Immature natural killer cell (primary cell): Measurements from ENCODE around the gene PRIM1. TPM values are rescaled to one million over a fixed set of nuclear protein-coding genes. Genes with fewer than 3 reads are reported as not detected.
"Not testable (repeated sequence)": the region's sequence is repeated elsewhere in the genome, so short reads cannot be mapped to it uniquely, and the experiment has no call there.

Experiments used
- DNase-seq, 3 donors: peaks; one replicate each; pipeline ENCODE4 v3.0.0; 2022; ENCODE audit warnings: mixed read lengths in 1 of 3
- H3K27ac Mint-ChIP-seq, 6 donors: one replicate each; pipeline ENCODE4 v1.8.0; 2020; ENCODE audit warnings: mixed read lengths in 6 of 6, mild to moderate bottlenecking in 5 of 6, inconsistent platforms in 4 of 6, moderate library complexity in 3 of 6
- H3K27me3 Mint-ChIP-seq, 3 donors: one replicate each; pipeline ENCODE4 v1.8.0; 2020 to 2021; ENCODE audit warnings: low read depth in 3 of 3, mild to moderate bottlenecking in 3 of 3, mixed read lengths in 3 of 3, moderate library complexity in 3 of 3, inconsistent platforms in 1 of 3
- H3K36me3 Mint-ChIP-seq, 3 donors: one replicate each; pipeline ENCODE4 v1.8.0; 2020; ENCODE audit warnings: mixed read lengths in 3 of 3, inconsistent platforms in 2 of 3, mild to moderate bottlenecking in 2 of 3
- H3K4me1 Mint-ChIP-seq, 2 donors: one replicate each; pipeline ENCODE4 v1.8.0; 2020; ENCODE audit warnings: inconsistent platforms in 2 of 2, mild to moderate bottlenecking in 2 of 2, mixed read lengths in 2 of 2, moderate library complexity in 1 of 2
- H3K4me3 Mint-ChIP-seq, 5 donors: one replicate each; pipeline ENCODE4 v1.8.0; 2020; ENCODE audit warnings: mild to moderate bottlenecking in 5 of 5, mixed read lengths in 5 of 5, inconsistent platforms in 3 of 5, moderate library complexity in 3 of 5
- H3K9me3 Mint-ChIP-seq, 6 donors: one replicate each; pipeline ENCODE4 v1.8.0; 2020; ENCODE audit warnings: mild to moderate bottlenecking in 6 of 6, mixed read lengths in 6 of 6, inconsistent platforms in 4 of 6, moderate library complexity in 3 of 6
- polyA plus RNA-seq, 3 donors: library from polyadenylated mRNA; unstranded; fragments of 300-500 nt; fragmentation: Illumina TruSeq; gene quantifications; one replicate each; pipeline ENCODE4 v1.2.3, GENCODE V29; 2021

Gene PRIM1
- 10 to 100 TPM; 24.6 to 31.7 (median 27.4) TPM for polyA plus RNA-seq

DNA sequence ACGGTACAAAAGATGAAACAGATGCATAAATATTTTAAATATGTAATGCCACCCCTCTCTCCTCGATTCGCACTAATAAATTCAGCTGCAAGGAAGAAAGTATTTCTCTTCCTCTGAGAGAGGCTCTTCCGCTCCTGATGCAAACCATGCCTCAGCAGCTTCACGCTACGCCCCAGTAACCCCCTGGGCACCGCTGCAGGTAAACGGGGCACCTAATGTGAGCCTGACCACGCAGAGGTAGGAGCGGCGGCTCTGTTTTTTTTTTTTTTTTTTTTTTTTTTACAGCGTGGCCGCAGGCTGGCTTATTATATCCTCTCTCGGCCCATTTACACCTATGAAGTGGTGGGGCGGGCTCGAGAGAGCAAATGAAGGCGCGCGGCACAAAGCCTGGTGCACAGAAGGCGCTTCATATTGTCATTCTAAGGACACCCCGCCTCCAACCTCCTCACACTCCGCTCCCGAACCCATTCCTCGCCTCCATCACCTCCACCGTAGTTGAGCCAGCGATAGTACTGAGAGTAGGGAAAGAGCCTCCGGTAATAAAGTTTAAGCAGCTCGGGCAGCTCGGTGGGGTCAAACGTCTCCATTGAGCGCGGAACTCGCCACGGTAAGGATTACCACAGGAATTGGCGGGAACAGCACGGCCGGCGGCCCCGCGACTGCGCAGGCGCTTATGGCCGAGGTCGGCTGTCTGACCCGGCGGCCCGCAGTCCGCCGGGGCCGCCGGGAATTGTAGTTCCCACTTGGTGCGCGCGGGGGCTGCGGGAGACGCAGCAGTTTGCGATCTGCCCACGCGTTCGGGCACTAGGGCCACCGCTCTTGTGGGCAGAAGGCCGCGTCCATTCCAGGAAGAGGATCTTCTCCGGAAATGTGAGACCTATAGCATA is at the start of gene PRIM1:
Gene PRIM1, minus strand, starts transcription at position 612 of the 887 bp plus-strand sequence. Its CDS starts 25 bp downstream, at position 587.
- H3K27ac Mint-ChIP-seq, result peak within 1 kb of the TSS; percentile 85 to 93 (median 92)
- H3K4me1 Mint-ChIP-seq, result peaks cover 19 to 38% of the 10 kb centered on the region in 2 donors
- peak; percentile 80 to 82 (median 81) for DNase-seq
- H3K36me3 Mint-ChIP-seq, result peaks cover 8 to 17% (median 9%) of the 10 kb centered on the region in 3 donors
- H3K9me3 Mint-ChIP-seq, result no peaks in the 10 kb centered on the region
- peaks cover 0 to 8% (median 5%) of the 10 kb centered on the region in 3 donors for H3K27me3 Mint-ChIP-seq
- peak within 1 kb of the TSS; percentile 96 to 98 (median 96) for H3K4me3 Mint-ChIP-seq

DNA sequence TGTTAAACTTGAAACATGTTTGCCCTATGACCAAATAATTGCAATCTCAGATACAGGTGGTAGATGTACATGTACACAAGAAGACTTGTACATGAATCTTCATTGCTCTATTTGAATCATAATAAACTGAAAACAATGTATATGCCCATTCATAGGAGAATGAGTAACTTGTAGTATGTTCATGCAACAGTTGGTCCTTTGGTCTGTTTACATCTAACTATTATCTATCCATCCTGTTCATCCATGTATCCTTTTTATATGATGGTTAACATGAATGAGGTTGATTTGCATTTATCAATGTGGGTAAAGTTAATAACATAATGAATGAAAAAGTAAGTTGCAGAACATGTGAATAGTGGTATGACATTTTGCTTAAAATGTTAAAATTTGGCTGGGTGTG is 48.1 kb upstream of the PRIM1 start:
- Mint-ChIP-seq H3K4me3 (no peak overlapping the region), H3K4me1 (no peaks in the 10 kb centered on the region), H3K27ac (no peak overlapping the region), H3K9me3 (no peaks in the 10 kb centered on the region), H3K27me3 (peaks cover 1 to 8% (median 2%) of the 10 kb centered on the region in 3 donors), H3K36me3 (no peaks in the 10 kb centered on the region)
- no peak for DNase-seq

DNA sequence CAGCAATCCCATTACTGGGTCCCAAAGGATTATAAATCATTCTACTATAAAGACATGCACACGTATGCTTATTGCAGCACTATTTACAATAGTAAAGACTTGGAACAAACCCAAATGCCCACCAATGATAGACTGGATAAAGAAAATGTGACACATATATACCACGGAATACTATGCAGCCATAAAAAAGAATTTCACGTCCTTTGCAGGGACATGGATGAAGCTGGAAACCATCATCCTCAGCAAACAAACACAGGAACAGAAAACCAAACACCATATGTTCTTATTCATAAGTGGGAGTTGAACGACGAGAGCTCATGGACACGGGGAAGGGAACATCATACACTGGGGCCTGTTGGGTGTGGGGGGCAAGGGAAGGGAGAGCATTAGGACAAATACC is 47.2 kb upstream of the PRIM1 start:
- not testable (repeated sequence) for H3K27me3 Mint-ChIP-seq, DNase-seq, H3K4me3 Mint-ChIP-seq, H3K9me3 Mint-ChIP-seq, H3K4me1 Mint-ChIP-seq, H3K36me3 Mint-ChIP-seq, H3K27ac Mint-ChIP-seq

DNA sequence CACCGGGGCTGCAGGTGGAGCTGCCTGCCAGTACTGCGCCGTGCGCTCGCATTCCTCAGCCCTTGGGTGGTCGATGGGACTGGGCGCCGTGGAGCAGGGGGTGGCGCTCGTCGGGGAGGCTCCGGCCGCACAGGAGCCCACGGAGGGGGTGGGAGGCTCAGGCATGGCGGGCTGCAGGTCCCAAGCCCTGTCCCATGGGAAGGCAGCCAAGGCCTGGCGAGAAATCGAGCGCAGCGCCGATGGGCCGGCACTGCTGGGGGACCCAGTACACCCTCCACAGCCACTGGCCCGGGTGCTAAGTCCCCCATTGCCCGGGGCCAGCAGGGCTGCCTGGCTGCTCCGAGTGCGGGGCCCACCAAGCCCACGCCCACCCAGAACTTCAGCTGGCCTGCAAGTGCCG is 43.7 kb upstream of the PRIM1 start:
- H3K4me1 Mint-ChIP-seq, H3K36me3 Mint-ChIP-seq, H3K27ac Mint-ChIP-seq, H3K27me3 Mint-ChIP-seq, DNase-seq, H3K9me3 Mint-ChIP-seq, H3K4me3 Mint-ChIP-seq: not testable (repeated sequence)

DNA sequence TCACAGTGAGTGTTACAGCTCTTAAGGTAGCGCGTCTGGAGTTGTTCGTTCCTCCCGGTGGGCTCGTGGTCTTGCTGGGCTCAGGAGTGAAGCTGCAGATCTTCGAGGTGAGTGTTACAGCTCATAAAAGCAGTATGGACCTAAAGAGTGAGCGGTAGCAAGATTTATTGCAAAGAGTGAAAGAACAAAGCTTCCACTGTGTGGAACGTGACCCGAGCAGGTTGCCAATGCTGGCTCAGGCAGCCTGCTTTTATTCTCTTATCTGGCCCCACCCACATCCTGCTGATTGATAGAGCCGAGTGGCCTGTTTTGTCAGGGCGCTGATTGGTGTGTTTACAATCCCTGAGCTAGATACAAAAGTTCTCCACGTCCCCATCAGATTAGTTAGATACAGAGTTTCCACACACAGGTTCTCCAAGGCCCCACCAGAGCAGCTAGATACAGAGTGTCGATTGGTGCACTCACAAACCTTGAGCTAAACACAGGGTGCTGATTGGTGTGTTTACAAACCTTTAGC is 43.0 kb upstream of the PRIM1 start:
- not testable (repeated sequence) for H3K36me3 Mint-ChIP-seq, H3K4me1 Mint-ChIP-seq, H3K27me3 Mint-ChIP-seq, H3K9me3 Mint-ChIP-seq
- peak overlapping the region in 3 of 6 donors; percentile 24 to 71 (median 30) for H3K27ac Mint-ChIP-seq
- peak overlapping the region; percentile 64 to 87 (median 75) for H3K4me3 Mint-ChIP-seq
- DNase-seq, result peak; percentile 5 to 14 (median 7)

DNA sequence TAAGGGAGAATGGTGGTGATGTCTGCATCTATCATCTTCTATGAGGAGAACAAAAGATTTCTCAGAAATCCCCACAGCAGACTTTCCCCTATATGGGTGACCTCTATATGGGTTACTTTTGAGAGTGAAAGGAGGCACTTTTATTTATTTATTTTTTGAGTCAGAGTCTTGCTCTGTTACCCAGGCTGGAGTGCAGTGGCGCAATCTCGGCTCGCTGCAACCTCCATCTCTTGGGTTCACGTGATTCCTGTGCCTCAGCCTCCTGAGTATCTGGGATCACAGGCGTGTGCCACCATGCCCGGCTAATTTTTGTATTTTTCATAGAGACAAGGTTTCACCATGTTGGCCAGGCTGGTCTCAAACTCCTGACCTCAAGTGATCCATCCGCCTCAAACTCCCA is 41.0 kb upstream of the PRIM1 start:
- H3K27ac Mint-ChIP-seq, H3K4me1 Mint-ChIP-seq, H3K36me3 Mint-ChIP-seq: not testable (repeated sequence)

DNA sequence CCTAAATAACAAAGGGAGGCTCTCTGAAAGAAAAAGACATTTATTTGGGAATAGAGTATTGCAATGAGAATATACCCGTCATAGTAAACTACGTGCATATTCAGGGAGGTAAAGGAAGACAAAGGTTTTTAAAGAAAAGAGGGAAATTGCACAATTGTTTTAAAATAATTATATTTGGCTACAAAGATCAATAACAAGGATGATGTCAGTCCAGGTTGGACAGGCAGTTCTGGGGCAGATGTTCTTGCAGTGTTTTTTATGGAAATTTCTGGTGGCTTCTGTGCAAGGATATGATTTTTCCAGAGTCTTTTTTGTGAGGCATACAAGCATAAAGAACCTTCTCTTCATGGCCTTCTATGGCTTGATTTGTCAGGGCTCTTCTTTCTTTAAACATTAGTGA is 40.6 kb upstream of the PRIM1 start:
- H3K4me1 Mint-ChIP-seq, result peaks cover 0 to 5% of the 10 kb centered on the region in 2 donors
- no peak for DNase-seq
- H3K27ac Mint-ChIP-seq, result no peak overlapping the region
- no peaks in the 10 kb centered on the region for H3K9me3 Mint-ChIP-seq
- H3K27me3 Mint-ChIP-seq, result peaks cover 0 to 2% (median 2%) of the 10 kb centered on the region in 3 donors
- H3K4me3 Mint-ChIP-seq, result no peak overlapping the region
- no peaks in the 10 kb centered on the region for H3K36me3 Mint-ChIP-seq

More for the DNA sequence above, 41.0 kb upstream of the PRIM1 start:
- H3K27me3 Mint-ChIP-seq, H3K9me3 Mint-ChIP-seq, DNase-seq, H3K4me3 Mint-ChIP-seq: not testable (repeated sequence)

DNA sequence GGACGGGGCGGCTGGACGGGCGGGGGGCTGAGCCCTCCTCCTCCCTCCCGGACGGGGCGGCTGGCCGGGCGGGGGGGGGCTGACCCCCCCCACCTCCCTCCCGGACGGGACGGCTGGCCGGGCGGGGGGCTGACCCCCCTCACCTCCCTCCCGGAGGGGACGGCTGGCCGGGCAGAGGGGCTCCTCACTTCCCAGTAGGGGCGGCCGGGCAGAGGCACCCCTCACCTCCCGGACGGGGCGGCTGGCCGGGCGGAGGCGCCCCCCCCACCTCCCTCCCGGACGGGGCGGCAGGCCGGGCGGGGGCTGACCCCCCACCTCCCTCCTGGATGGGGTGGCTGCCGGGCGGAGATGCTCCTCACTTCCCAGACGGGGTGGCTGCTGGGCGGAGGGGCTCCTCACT is 37.3 kb upstream of the PRIM1 start:
- H3K27me3 Mint-ChIP-seq, H3K4me1 Mint-ChIP-seq, H3K4me3 Mint-ChIP-seq, H3K9me3 Mint-ChIP-seq, H3K36me3 Mint-ChIP-seq, H3K27ac Mint-ChIP-seq, DNase-seq: not testable (repeated sequence)

DNA sequence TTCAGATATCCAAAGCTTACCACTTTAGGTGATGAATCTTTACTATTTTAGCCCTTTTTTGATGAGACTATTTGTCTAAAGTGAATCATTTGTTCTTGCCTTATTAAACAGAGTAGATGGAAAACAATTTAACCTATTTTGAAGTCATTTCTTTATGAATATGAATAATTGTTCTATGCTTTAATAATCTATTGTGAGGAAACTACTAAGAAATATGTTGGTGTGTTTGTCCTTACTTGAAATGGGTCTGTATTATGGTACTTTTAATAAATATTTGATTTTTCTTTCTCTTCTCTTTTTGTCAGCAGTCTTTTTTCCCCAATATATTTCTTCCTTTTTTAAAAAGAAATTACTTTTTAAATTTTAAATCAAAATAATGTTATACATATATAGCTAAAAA is 35.4 kb upstream of the PRIM1 start:
- Mint-ChIP-seq H3K4me1 (no peaks in the 10 kb centered on the region), H3K36me3 (no peaks in the 10 kb centered on the region), H3K27ac (no peak overlapping the region), H3K27me3 (peaks cover 0 to 2% (median 0%) of the 10 kb centered on the region in 3 donors), H3K9me3 (no peaks in the 10 kb centered on the region), H3K4me3 (no peak overlapping the region)
- DNase-seq, result no peak

DNA sequence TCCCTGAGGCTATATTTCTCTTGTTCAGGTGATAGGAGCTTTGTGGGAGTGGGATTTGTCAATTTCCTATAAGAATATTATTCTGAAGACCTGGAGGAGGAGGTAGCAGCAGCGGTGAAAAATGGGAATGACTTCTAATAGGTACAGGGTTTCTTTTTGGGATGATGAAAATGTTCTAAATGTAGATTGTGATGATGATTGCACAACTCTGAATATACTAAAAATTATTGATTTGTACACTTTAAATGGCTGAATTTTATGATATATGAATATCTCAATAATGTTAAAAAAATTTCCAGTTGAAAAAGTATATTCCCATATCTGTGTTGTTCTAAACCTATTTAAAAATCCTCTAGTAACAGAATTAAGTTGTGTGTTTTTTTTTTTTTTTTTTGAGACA is 33.8 kb upstream of the PRIM1 start:
- H3K27ac Mint-ChIP-seq, result no peak overlapping the region

DNA sequence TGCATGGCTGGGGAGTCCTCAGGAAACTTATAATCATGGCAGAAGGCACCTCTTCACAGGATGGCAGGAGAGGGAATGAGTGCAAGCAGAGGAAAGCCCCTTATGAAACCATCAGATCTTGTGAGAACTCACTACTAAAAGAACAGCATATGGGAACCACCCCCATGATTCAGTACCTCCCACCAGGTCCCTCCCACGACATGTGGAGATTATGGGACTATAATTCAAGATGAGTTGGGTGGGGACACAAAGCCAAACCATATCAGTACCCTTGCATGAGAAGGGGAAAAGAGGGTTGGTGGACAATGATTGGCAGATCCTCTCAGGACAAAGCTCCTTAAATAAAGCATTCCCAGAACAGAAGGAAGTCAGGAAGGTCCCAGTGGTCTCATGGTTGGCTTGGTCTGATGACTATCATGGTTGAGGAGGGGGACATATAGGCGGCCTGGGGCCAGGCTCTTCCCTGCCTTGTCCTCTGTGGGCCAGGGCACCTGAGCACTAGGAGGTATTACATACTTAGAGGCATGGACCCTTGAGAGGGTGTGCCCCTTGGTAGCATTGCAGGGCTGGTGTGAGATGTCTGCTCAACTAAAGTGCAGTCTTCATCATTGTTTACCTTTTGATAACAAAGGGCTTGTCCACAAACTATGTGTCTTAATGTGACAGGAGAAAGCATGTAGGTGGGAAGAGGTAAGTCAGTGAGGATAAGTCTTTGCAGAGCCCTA is 33.2 kb upstream of the PRIM1 start:
- Mint-ChIP-seq H3K4me1 (no peaks in the 10 kb centered on the region), H3K27me3 (peaks cover 0 to 3% (median 2%) of the 10 kb centered on the region in 3 donors), H3K9me3 (no peaks in the 10 kb centered on the region), H3K36me3 (no peaks in the 10 kb centered on the region), H3K4me3 (no peak overlapping the region), H3K27ac (no peak overlapping the region)
- DNase-seq, result no peak

More for the DNA sequence above, 33.8 kb upstream of the PRIM1 start:
- DNase-seq, result no peak
- Mint-ChIP-seq H3K4me1 (no peaks in the 10 kb centered on the region), H3K36me3 (no peaks in the 10 kb centered on the region), H3K4me3 (no peak overlapping the region), H3K27me3 (peaks cover 0 to 3% (median 2%) of the 10 kb centered on the region in 3 donors), H3K9me3 (no peaks in the 10 kb centered on the region)

DNA sequence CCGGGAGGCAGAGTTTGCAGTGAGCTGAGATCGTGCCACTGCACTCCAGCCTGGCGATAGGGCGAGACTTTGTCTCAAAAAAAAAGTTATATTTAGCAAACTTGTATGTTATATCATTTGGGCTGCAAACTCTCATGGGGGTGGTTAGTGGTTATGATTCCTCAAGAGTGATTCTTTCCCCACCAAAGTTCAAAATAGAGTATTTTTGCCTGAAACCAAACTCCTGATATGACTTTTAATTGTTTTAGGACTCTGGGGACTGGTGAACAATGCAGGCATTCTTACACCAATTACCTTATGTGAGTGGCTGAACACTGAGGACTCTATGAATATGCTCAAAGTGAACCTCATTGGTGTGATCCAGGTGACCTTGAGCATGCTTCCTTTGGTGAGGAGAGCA is 29.6 kb upstream of the PRIM1 start:
- H3K4me1 Mint-ChIP-seq, result no peaks in the 10 kb centered on the region
- no peak for DNase-seq

DNA sequence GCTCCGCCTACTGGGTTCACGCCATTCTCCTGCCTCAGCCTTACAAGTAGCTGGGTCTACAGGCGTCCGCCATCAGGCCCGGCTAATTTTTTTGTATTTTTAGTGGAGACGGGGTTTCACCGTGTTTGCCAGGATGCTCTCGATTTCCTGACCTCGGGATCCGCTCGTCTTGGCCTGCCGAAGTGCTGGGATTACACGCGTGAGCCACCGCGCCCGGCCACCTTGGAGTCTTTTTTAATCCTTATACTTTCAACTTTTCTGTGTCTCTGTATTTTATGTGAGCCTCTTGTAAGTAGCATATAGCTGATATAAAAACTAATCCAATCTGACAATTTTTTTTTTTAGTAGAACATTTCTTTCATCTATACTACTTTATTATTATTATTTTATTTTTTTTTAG is 26.6 kb upstream of the PRIM1 start:
- H3K9me3 Mint-ChIP-seq, result no peaks in the 10 kb centered on the region
- no peak for DNase-seq
- H3K36me3 Mint-ChIP-seq, result no peaks in the 10 kb centered on the region
- no peaks in the 10 kb centered on the region for H3K4me1 Mint-ChIP-seq
- no peak overlapping the region for H3K27ac Mint-ChIP-seq
- no peak overlapping the region for H3K4me3 Mint-ChIP-seq
- peaks cover 0 to 3% (median 2%) of the 10 kb centered on the region in 3 donors for H3K27me3 Mint-ChIP-seq

More for the DNA sequence above, 29.6 kb upstream of the PRIM1 start:
- Mint-ChIP-seq H3K4me3 (no peak overlapping the region), H3K36me3 (no peaks in the 10 kb centered on the region), H3K9me3 (no peaks in the 10 kb centered on the region), H3K27ac (no peak overlapping the region), H3K27me3 (peaks cover 0 to 3% (median 3%) of the 10 kb centered on the region in 3 donors)

DNA sequence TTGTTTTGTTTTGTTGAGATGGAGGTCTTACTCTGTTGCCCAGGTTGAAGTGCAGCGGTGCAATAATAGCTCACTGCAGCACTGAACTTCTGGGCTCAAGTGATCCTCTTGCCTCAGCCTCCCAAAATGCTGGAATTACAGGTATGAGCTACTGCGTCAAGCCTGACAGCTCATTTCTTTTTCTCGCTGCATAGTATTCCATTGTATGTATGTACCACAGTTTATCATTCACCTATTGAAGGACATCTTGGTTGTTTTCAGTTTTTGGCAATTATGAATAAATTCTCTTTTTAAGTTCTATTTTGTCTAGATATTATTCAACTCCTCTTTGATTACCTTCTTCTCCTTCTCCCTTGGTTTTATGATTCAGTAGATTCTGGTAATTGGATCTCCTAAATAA is 24.5 kb upstream of the PRIM1 start:
- H3K27me3 Mint-ChIP-seq, result peaks cover 0 to 2% (median 0%) of the 10 kb centered on the region in 3 donors
- peak overlapping the region in 2 of 6 donors; percentile 13 to 25 for H3K27ac Mint-ChIP-seq
- no peak overlapping the region for H3K4me3 Mint-ChIP-seq
- no peaks in the 10 kb centered on the region for H3K36me3 Mint-ChIP-seq
- no peaks in the 10 kb centered on the region for H3K9me3 Mint-ChIP-seq
- no peak for DNase-seq
- H3K4me1 Mint-ChIP-seq, result no peaks in the 10 kb centered on the region
